ENCODE measurements around the gene TUBA3E. TPM values are rescaled to one million over a fixed set of nuclear protein-coding genes. Genes with fewer than 3 reads are reported as not detected.
A peak's percentile ranks its signal among the peaks of the same experiment; 100 is the strongest.

Gene TUBA3E
- total and polyA plus RNA-seq, 2 of the 13 experiments (the other 11 are each of a cell fraction or from before 2014, with no cell fraction given) = not detected

DNA sequence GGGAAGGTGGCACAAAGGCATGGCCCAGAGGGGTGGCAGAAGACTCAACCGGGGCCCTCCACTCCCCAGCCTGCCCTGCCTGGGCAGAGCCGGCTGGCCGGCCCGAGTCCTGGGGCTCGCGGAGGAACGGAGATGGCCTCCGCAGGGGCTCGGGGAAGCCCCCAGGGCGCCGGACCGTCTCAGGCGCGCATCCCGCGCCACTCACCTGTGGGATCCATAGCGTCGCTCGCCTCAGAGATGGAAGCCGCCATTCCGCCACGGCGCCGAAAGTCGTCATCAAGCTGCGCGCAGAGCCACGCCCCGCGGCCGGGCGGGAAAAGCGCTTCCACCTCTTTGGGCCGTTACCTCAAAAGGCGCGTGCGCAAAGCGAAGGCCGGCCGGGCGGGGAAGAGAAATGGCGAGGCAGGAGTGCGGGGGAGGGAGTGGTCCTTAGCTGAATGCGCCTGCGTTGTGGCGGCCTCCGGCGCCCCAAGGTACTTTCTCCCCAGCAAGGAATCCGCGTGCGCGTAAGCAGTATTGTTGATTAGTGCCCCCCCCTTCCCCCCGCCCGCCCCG is 16.8 kb downstream of the TUBA3E start, which contains the start of gene SMPD4 (continued):
- TF ChIP-seq, protein P1, sequence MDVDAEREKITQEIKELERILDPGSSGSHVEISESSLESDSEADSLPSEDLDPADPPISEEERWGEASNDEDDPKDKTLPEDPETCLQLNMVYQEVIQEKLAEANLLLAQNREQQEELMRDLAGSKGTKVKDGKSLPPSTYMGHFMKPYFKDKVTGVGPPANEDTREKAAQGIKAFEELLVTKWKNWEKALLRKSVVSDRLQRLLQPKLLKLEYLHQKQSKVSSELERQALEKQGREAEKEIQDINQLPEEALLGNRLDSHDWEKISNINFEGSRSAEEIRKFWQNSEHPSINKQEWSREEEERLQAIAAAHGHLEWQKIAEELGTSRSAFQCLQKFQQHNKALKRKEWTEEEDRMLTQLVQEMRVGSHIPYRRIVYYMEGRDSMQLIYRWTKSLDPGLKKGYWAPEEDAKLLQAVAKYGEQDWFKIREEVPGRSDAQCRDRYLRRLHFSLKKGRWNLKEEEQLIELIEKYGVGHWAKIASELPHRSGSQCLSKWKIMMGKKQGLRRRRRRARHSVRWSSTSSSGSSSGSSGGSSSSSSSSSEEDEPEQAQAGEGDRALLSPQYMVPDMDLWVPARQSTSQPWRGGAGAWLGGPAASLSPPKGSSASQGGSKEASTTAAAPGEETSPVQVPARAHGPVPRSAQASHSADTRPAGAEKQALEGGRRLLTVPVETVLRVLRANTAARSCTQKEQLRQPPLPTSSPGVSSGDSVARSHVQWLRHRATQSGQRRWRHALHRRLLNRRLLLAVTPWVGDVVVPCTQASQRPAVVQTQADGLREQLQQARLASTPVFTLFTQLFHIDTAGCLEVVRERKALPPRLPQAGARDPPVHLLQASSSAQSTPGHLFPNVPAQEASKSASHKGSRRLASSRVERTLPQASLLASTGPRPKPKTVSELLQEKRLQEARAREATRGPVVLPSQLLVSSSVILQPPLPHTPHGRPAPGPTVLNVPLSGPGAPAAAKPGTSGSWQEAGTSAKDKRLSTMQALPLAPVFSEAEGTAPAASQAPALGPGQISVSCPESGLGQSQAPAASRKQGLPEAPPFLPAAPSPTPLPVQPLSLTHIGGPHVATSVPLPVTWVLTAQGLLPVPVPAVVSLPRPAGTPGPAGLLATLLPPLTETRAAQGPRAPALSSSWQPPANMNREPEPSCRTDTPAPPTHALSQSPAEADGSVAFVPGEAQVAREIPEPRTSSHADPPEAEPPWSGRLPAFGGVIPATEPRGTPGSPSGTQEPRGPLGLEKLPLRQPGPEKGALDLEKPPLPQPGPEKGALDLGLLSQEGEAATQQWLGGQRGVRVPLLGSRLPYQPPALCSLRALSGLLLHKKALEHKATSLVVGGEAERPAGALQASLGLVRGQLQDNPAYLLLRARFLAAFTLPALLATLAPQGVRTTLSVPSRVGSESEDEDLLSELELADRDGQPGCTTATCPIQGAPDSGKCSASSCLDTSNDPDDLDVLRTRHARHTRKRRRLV (CRISPR knock-in tag; IDR thresholded peaks at IDR 0.05) = no peak
- TF ChIP-seq, protein P2, sequence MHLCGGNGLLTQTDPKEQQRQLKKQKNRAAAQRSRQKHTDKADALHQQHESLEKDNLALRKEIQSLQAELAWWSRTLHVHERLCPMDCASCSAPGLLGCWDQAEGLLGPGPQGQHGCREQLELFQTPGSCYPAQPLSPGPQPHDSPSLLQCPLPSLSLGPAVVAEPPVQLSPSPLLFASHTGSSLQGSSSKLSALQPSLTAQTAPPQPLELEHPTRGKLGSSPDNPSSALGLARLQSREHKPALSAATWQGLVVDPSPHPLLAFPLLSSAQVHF (CRISPR knock-in tag; IDR thresholded peaks at IDR 0.05) = no peak; the same call in 1 of the 2 replicates
- TF ChIP-seq DNMT3B (CRISPR knock-in tag; conservative IDR thresholded peaks at IDR 0.05) (peak; percentile 92), NR2F1 (CRISPR knock-in tag; IDR thresholded peaks at IDR 0.05) (no peak), MATR3 (CRISPR knock-in tag; IDR thresholded peaks at IDR 0.05) (no peak), SCMH1 (CRISPR knock-in tag; IDR thresholded peaks at IDR 0.05; ENCODE audit: borderline replicate concordance) (no peak), ZBTB20 (CRISPR knock-in tag; IDR thresholded peaks at IDR 0.05; ENCODE audit: borderline replicate concordance, low read depth) (no peak), ZFP36 (IDR thresholded peaks at IDR 0.05; ENCODE audit: borderline replicate concordance, low read depth, low read length, partially characterized antibody) (no peak), ZNF230 (CRISPR knock-in tag; IDR thresholded peaks at IDR 0.05) (no peak), NFE2 (CRISPR knock-in tag; IDR thresholded peaks at IDR 0.05) (no peak), MED8 (CRISPR knock-in tag; IDR thresholded peaks at IDR 0.05; ENCODE audit: insufficient replicate concordance) (peak; percentile 46), ZNF761 (CRISPR knock-in tag; conservative IDR thresholded peaks at IDR 0.05) (peak; percentile 23; the same call in 1 of the 2 replicates), REXO4 (CRISPR knock-in tag; IDR thresholded peaks at IDR 0.05; ENCODE audit: borderline replicate concordance) (no peak), PLRG1 (conservative IDR thresholded peaks at IDR 0.05) (no peak), NFRKB (IDR thresholded peaks at IDR 0.05) (no peak), HOXA3 (CRISPR knock-in tag; IDR thresholded peaks at IDR 0.05) (peak; percentile 98), JDP2 (CRISPR knock-in tag; IDR thresholded peaks at IDR 0.05; ENCODE audit: borderline replicate concordance) (no peak), RORA (CRISPR knock-in tag; IDR thresholded peaks at IDR 0.05) (no peak), ZNF546 (CRISPR knock-in tag; conservative IDR thresholded peaks at IDR 0.05) (no peak), ELF1 (CRISPR knock-in tag; IDR thresholded peaks at IDR 0.05) (peak; percentile 76)
- TF ChIP-seq, protein P3, sequence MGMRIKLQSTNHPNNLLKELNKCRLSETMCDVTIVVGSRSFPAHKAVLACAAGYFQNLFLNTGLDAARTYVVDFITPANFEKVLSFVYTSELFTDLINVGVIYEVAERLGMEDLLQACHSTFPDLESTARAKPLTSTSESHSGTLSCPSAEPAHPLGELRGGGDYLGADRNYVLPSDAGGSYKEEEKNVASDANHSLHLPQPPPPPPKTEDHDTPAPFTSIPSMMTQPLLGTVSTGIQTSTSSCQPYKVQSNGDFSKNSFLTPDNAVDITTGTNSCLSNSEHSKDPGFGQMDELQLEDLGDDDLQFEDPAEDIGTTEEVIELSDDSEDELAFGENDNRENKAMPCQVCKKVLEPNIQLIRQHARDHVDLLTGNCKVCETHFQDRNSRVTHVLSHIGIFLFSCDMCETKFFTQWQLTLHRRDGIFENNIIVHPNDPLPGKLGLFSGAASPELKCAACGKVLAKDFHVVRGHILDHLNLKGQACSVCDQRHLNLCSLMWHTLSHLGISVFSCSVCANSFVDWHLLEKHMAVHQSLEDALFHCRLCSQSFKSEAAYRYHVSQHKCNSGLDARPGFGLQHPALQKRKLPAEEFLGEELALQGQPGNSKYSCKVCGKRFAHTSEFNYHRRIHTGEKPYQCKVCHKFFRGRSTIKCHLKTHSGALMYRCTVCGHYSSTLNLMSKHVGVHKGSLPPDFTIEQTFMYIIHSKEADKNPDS (CRISPR knock-in tag; IDR thresholded peaks at IDR 0.05) = no peak
- TF ChIP-seq, protein P4, sequence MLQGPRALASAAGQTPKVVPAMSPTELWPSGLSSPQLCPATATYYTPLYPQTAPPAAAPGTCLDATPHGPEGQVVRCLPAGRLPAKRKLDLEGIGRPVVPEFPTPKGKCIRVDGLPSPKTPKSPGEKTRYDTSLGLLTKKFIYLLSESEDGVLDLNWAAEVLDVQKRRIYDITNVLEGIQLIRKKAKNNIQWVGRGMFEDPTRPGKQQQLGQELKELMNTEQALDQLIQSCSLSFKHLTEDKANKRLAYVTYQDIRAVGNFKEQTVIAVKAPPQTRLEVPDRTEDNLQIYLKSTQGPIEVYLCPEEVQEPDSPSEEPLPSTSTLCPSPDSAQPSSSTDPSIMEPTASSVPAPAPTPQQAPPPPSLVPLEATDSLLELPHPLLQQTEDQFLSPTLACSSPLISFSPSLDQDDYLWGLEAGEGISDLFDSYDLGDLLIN (CRISPR knock-in tag; IDR thresholded peaks at IDR 0.05; ENCODE audit: borderline replicate concordance) = peak; percentile 96; the same call in 1 of the 2 replicates

Data from HepG2 (cell line).